ENCODE measurements around the gene MRC1. TPM values are rescaled to one million over a fixed set of nuclear protein-coding genes. Genes with fewer than 3 reads are reported as not detected.

Gene MRC1
- total RNA-seq, 1 experiment from 2014 or later = 0.37 TPM

- H3K27me3 ChIP-seq (ENCODE audit: insufficient read depth, low read length) = no peaks in the 10 kb centered on the region
- intact Hi-C loops (cut with micrococcal nuclease) = no loop called here
- no peaks in the 10 kb centered on the region for H3K9me2 ChIP-seq (ENCODE audit: insufficient read depth)
- no peak overlapping the region for H3K9ac ChIP-seq (ENCODE audit: low read length)
- no peaks in the 10 kb centered on the region for H3K36me3 ChIP-seq (ENCODE audit: control insufficient read depth in 1 of 2, insufficient read depth in 2 of 2, low read length in 2 of 2)
- H3K4me3 ChIP-seq (replicated peaks in 1 of 2; ENCODE audit: low read depth in 1 of 2, low read length in 2 of 2) = no peak overlapping the region
- CTCF ChIA-PET = no interaction called here
- no peak for ATAC-seq
- no peaks in the 10 kb centered on the region for H4K20me1 ChIP-seq (ENCODE audit: insufficient read depth)
- POLR2A ChIA-PET = no interaction called here
- DNase-seq (ENCODE audit: low read depth, low spot score) = no peak
- no peak overlapping the region for H3K27ac ChIP-seq (ENCODE audit: low read depth, low read length)
- no peaks in the 10 kb centered on the region for H3K4me1 ChIP-seq (ENCODE audit: control insufficient read depth in 1 of 2, insufficient read depth in 2 of 2, low read length in 2 of 2)
- H3K79me2 ChIP-seq (ENCODE audit: insufficient read depth, low read length) = no peaks in the 10 kb centered on the region
- H3K4me2 ChIP-seq (ENCODE audit: low read length) = no peak overlapping the region
- TF ChIP-seq EZH2 (IDR thresholded peaks at IDR 0.05) = no peak
- TF ChIP-seq REST (IDR thresholded peaks at IDR 0.05; ENCODE audit: low read depth) = no peak
- no peak for TF ChIP-seq SP1 (IDR thresholded peaks at IDR 0.05; ENCODE audit: low read depth)
- TF ChIP-seq EGR1 (IDR thresholded peaks at IDR 0.05; ENCODE audit: low read depth) = no peak
- no peak for TF ChIP-seq CTCF (IDR thresholded peaks at IDR 0.05 in 2 of 3, conservative IDR thresholded peaks at IDR 0.05 in 1 of 3; ENCODE audit: borderline replicate concordance in 1 of 3, insufficient read depth in 1 of 3, low read depth in 2 of 3, low read length in 2 of 3)
- TF ChIP-seq ZNF274 (IDR thresholded peaks at IDR 0.05; ENCODE audit: low read depth, low read length) = no peak
- TF ChIP-seq ZBTB33 (IDR thresholded peaks at IDR 0.05; ENCODE audit: extremely low read depth, insufficient replicate concordance, low read length) = no peak
- TF ChIP-seq FOSL1 (IDR thresholded peaks at IDR 0.05; ENCODE audit: low read depth) = no peak
- no peak for TF ChIP-seq YY1 (IDR thresholded peaks at IDR 0.05; ENCODE audit: extremely low read depth, insufficient replicate concordance, low read depth, low read length)
- TF ChIP-seq CEBPB (IDR thresholded peaks at IDR 0.05; ENCODE audit: low read depth) = no peak
- TF ChIP-seq RAD21 (IDR thresholded peaks at IDR 0.05; ENCODE audit: low read depth) = no peak
- no peak for TF ChIP-seq CBX3 (IDR thresholded peaks at IDR 0.05; ENCODE audit: low read depth)
- TF ChIP-seq POLR2AphosphoS5 (IDR thresholded peaks at IDR 0.05; ENCODE audit: low read depth, low read length) = no peak
- no peak for TF ChIP-seq TCF7L2 (IDR thresholded peaks at IDR 0.05; ENCODE audit: borderline replicate concordance, extremely low read depth, insufficient read depth, insufficient read length)
- no peak overlapping the region for H2AFZ ChIP-seq (ENCODE audit: low read depth, low read length, poor library complexity, severe bottlenecking)
- RAD21 ChIA-PET (ENCODE audit: low non-redundant PET in 1 of 2, low total read pairs in 2 of 2, uncharacterized antibody in 2 of 2, unreplicated experiment in 2 of 2) = no interaction called here
- BruUV-seq (replicated peaks) = no TSS peak
- no peaks in the 10 kb centered on the region for H3K9me3 ChIP-seq (ENCODE audit: control insufficient read depth in 1 of 2, insufficient read depth in 1 of 2, low read depth in 1 of 2, low read length in 2 of 2)
Measured at GRCh38 chr10:17766731-17767130, 42.4 kb upstream of the MRC1 start.

Data from HCT116 (cell line).